GM21825 (cell line): ENCODE data around the gene OLFML2B.

Experiments used
- ATAC-seq: cut with Tn5 transposase; IDR thresholded peaks from one replicate; pipeline ENCODE4 v1.9.1; 2021; ENCODE audit warnings: mild to moderate bottlenecking, moderate library complexity; ENCODE audit not compliant: unreplicated experiment

OLFML2B gene

DNA sequence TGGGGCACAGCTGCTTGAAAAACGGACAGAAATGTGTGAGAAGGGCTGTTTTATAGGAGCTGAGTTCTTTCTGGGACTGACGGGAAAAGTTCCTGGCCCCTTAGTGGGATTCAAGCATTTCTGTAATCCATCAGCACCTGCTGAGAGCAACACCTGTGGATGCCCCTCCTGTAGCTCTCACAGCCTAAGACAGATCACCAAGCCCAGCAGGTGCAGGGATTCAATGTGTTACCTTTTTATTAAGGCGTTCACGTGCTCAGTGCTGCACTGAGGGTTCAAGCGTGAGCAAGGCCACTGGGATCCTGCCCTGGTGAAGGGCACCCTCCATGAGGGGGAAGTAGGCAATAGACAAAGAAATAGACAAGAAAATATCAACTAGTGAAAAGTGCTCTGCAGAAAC is 14.9 kb downstream of the OLFML2B start:
- ATAC-seq: no peak

DNA sequence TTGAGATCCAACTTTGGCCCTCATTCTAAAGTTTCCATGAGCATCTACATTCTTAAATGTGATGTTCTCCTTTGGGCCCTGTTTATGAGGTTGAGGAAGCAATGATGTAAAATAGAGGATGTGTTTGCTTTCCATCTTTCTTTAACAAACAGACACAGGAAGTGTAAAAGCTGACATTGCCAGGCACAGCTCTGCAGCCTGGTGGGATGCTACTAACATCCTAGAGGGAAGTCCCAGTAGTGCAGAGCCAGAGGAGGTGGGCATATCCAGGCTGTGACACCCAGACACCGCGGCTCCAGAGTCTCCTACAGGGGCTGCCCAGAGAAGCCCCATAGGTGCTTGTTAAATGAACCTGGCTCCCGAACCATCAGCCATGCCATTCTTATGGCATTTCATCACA is 16.2 kb downstream of the OLFML2B start:
- ATAC-seq: no peak

- no peak for ATAC-seq
Measured at GRCh38 chr1:162006081-162006480, 17.6 kb downstream of the OLFML2B start.

GRCh38 chr1:162004441-162004950 is 19.2 kb downstream of the OLFML2B start:
- ATAC-seq: no peak

GRCh38 chr1:162003830-162004215 is 19.8 kb downstream of the OLFML2B start:
- no peak for ATAC-seq

GRCh38 chr1:162003061-162003829 is 20.4 kb downstream of the OLFML2B start:
- ATAC-seq: no peak

- no peak for ATAC-seq
Measured at GRCh38 chr1:162000053-162000420, 23.6 kb downstream of the OLFML2B start.

GRCh38 chr1:161999301-162000052 is 24.2 kb downstream of the OLFML2B start:
- no peak for ATAC-seq

DNA sequence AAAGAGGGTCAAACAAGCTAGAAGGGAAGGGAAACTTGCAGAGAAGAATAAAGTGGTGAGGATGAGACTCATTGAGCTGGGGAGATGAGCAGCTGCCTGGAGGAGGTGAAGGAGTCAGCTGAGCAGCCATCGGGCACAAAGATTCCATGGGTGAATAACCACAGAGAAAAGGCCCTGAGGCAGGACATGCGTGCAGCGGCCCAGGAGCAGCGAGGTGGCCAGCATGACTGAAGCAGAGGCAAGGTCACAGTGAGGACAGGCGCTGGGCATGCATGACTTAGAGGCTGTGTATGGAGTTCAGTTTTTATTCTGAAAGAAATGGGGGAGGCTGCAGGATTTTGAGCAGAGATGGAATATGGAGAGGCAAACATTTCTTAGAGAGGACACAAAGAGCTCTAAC is 24.9 kb downstream of the OLFML2B start:
- no peak for ATAC-seq

GRCh38 chr1:161997152-161997551 is 26.5 kb downstream of the OLFML2B start:
- ATAC-seq: no peak

DNA sequence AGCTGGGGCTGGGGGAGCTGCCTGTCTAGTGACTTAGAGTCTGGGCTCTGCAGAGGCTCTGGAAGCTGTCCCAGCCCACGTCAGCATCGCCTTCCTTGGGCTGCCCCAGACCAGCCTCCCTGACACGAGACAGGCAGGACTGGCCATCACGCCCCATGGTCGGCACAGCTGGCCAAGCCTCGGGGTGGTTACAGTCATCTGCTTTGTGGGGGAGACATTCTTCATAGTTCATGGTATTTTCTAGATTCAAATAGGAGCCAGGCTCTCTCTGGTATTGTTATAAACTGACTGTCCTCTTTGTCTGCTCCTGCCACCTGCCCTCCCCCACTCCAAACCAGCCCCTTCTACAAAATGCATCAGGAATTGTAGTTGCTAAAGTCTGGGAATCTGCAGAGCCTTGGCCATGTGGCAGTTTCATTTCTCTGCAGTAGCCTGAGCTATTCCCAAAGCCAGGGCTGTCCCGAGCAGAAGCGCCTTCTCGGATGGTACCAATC is 29.4 kb downstream of the OLFML2B start:
- ATAC-seq: no peak

- no peak for ATAC-seq
Measured at GRCh38 chr1:161993576-161993975, 30.1 kb downstream of the OLFML2B start.

DNA sequence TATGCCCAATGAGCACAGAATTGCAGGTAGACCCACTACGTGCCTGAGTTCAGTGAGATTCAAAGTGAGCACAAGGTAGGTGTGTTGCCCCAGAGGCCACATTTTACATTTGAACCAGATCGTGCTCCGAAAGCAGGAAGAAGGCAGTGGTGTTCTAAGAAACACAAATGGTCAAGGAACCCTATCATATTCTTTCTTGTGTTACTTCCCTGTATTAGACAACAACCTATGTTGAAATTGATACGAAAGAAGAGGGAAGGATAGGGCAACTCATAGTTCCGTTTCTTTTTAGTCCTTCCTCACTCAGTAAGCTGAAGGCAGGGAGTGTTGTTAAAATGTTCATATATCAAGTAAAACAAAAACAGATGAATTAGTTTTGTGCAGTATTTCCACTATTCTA is 33.9 kb downstream of the OLFML2B start:
- no peak for ATAC-seq

DNA sequence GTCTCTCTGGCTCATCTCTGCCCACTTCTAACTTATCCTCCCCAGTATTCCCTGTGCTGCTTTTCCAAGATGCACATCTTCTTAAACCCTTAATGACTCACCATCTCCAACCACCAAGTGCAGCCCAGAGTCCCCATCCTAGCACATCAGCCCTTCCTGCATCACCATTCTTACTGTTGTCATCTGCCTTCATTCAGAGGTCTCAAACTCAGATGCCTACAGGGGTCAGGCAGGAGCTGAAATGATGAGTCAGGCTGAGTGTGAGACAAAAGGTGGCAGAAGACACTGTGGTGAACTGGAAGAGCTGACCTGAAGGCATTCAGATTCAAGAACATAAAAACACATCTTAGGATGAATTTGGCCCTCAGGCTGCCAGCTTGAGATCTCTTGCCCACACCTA is 34.6 kb downstream of the OLFML2B start:
- no peak for ATAC-seq

- ATAC-seq: no peak
Measured at GRCh38 chr1:161988413-161988812, 35.3 kb downstream of the OLFML2B start.

DNA sequence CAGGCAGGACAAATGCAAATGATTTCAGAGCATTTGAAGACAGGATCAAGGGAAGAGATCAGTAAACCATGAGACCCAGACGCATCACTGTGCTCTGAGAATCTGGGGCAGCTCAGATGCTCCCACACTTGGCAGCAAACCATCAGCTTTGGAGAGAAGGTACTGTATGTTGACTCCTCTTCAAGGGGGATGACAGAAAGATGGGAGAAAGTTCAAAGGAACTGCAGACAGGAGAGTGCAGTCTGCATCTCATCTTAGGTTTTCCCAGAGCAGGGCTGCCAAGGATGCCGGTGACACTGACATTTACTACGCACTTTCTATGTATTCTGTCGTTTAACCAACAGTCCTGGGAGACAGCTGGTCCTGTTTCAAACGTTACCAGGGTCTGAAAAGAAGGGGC is 35.8 kb downstream of the OLFML2B start:
- ATAC-seq: no peak

DNA sequence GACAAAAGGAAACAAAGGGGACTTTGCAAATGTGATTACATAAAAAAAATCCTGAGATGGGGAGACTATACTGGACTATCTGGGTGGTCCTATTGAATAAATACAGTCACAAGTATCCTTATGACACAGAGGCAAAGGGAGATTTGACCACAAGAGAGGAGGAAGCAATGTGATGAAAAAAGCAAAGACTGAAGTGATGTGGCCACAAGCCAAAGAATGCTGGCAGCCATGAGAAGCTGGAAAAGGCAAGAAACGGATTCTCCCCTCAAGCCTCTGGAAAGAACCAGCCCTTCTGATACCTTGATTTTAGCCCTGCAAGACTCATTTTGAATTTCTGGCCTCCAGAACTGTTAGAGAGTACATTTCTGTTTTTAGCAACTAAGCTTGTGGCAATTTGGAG is 36.4 kb downstream of the OLFML2B start:
- no peak for ATAC-seq

DNA sequence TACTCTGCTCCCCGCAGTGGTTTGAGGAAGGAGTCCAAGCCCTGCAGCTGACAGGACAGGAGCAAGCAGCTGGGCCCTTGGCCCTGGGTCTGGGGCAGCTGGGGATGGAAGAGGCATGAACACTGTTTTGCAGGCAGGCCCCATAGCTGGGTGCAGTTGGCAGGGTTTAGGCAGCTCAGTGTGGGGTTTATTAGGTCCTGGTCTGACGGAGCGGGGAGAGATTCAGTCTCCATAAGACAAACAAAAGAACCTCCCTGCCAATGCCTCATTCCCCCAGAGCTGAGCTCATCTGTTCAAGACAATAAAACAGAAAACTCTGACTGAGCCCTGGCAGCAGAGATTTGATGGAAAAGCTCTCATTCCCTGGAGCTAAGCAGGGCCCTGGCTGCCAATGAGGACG is 37.3 kb downstream of the OLFML2B start:
- no peak for ATAC-seq

GRCh38 chr1:161985301-161985822 is 38.3 kb downstream of the OLFML2B start:
- ATAC-seq: no peak

DNA sequence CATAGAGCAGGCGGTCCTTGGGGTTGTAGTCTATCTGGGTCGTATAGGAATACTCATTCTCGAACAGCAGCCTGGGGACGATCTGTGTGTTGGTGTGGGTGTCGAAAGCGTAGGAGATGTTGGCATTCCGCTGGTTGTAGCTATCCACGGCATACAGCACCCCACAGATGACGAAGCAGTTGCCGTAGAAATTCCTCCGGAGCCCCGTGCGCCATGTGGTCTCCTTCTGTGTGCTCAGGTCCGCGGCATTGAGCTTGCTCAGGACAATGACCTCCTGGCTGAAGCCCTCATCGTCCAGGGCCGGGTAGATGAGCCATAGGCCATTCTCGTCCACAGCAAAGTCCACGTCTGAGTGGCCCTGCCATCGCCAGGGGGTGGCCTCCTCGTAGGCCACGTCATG is 39.9 kb downstream of the OLFML2B start:
- ATAC-seq: no peak

DNA sequence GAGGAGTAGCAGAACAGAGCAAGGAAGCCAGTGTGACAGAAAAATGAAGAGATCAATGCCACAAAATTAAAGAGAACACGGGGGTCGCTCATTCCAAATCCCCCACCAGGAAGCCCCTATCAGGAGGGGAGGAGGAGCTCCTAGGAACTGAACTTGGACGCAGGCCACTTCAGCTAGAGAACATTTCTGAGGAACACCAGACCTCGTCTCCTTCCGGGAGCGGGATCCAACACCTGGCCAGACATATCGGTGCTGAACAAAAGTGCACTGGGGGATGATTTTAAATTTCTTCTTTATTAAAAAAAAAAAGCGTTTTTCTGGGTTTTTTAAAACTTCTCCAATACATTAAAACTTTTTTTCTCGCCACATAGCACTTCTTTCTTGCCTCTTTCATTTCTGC is 40.8 kb downstream of the OLFML2B start:
- no peak for ATAC-seq

GRCh38 chr1:161982507-161982895 is 41.2 kb downstream of the OLFML2B start:
- ATAC-seq: no peak
